Natural killer cell (primary cell): ENCODE results near the gene EIF2B5. TPM values are rescaled to one million over a fixed set of nuclear protein-coding genes. Genes with fewer than 3 reads are reported as not detected.

ENCODE experiments used
- ATAC-seq, 3 donors: fragments of 150-1000 bp in 2 of 3; fragments of 200-7000 bp in 1 of 3; cut with Tn5 transposase; 1 replicate in 1 of 3; 2 replicates in 2 of 3; pipeline ENCODE4 v1.10.0; 2021; ENCODE audit warnings: mild to moderate bottlenecking in 2 of 3, moderate library complexity in 2 of 3
- DNase-seq, 2 donors: peaks; one replicate each; pipeline versions ENCODE4 v3.0.0 to v3.0.0-alpha.2; 2013 to 2021; ENCODE audit warnings: mixed read lengths in 1 of 2
- H3K27ac ChIP-seq: one replicate; pipeline ENCODE4 v1.5.1; 2013; ENCODE audit warnings: mild to moderate bottlenecking, low read length
- H3K27me3 ChIP-seq: one replicate; pipeline ENCODE4 v1.6.1; 2013; ENCODE audit warnings: low read length; ENCODE audit not compliant: control insufficient read depth, insufficient read depth
- H3K36me3 ChIP-seq: one replicate; pipeline ENCODE4 v1.6.1; 2013; ENCODE audit warnings: low read length; ENCODE audit not compliant: control insufficient read depth, insufficient read depth
- H3K4me1 ChIP-seq: one replicate; pipeline ENCODE4 v1.6.1; 2013; ENCODE audit warnings: low read length; ENCODE audit not compliant: control insufficient read depth, insufficient read depth
- H3K4me3 ChIP-seq: one replicate; pipeline ENCODE4 v1.5.1; 2013; ENCODE audit warnings: low read length
- H3K9me3 ChIP-seq: one replicate; pipeline ENCODE4 v1.6.1; 2013; ENCODE audit warnings: low read length; ENCODE audit not compliant: control insufficient read depth, insufficient read depth
- H3K27ac Mint-ChIP-seq, 2 donors: one replicate each; pipeline ENCODE4 v1.8.0; 2022; ENCODE audit warnings: mild to moderate bottlenecking in 2 of 2, mixed read lengths in 2 of 2, moderate library complexity in 1 of 2
- H3K27me3 Mint-ChIP-seq, 2 donors: one replicate each; pipeline ENCODE4 v1.8.0; 2022; ENCODE audit warnings: low read depth in 2 of 2, mixed read lengths in 2 of 2
- H3K36me3 Mint-ChIP-seq: one replicate; pipeline ENCODE4 v1.8.0; 2022; ENCODE audit warnings: mixed read lengths
- H3K4me1 Mint-ChIP-seq, 2 donors: one replicate each; pipeline ENCODE4 v1.8.0; 2022; ENCODE audit warnings: mixed read lengths in 2 of 2
- H3K4me3 Mint-ChIP-seq: one replicate; pipeline ENCODE4 v1.8.0; 2022; ENCODE audit warnings: mild to moderate bottlenecking, moderate library complexity, mixed read lengths
- H3K9me3 Mint-ChIP-seq, 2 donors: one replicate each; pipeline ENCODE4 v1.8.0; 2022; ENCODE audit warnings: mixed read lengths in 2 of 2
- WGBS: methylation state at CpG from one replicate; pipeline ENCODE4 v1.1.7; 2013; ENCODE audit warnings: missing lambda C conversion rate; ENCODE audit not compliant: insufficient coverage; 5-methylcytosine and 5-hydroxymethylcytosine counted together
- intact Hi-C: fragments of 100-400 bp; cut with micrococcal nuclease; formaldehyde crosslinking; loops from one replicate; pipeline ENCODE4 v1.14.2; 2022
- total RNA-seq, 4 donors: library from RNA; stranded (reverse); fragments of 120-200 nt in 1 of 4; gene quantifications; one replicate each; pipeline versions ENCODE4 v1.2.3 to v1.2.4, GENCODE V29; 2013 to 2022
- TF ChIP-seq, protein P1 (sequence below): fragments of 200-600 bp; IDR thresholded peaks from one replicate; pipeline ENCODE4 v1.8.0; 2022; ENCODE audit warnings: antibody characterized with exemption

Gene EIF2B5
- 10 to 100 TPM; 44.5 to 59.4 (median 54.8) TPM for total RNA-seq
- 55.2 TPM for total RNA-seq (2013)

GRCh38 chr3:184135149-184135910, at the start of gene EIF2B5:
EIF2B5 (plus strand) TSS chr3:184135358; CDS start chr3:184135386, 28 bp downstream.
- Histone ChIP-seq H3K36me3 (peaks cover 7% of the 10 kb centered on the region), H3K4me1 (peaks cover 18% of the 10 kb centered on the region), H3K27me3 (no peaks in the 10 kb centered on the region), H3K4me3 (peak within 1 kb of the TSS; percentile 97), H3K27ac (peak within 1 kb of the TSS; percentile 87), H3K9me3 (no peaks in the 10 kb centered on the region)
- DNase-seq (peak; percentile 73 to 94), ATAC-seq (peak; percentile 90 to 94 (median 93))
- Mint-ChIP-seq H3K4me1 (peaks cover 48 to 52% of the 10 kb centered on the region in 2 donors), H3K4me3 (peak within 1 kb of the TSS; percentile 99), H3K27ac (peak within 1 kb of the TSS; percentile 93), H3K36me3 (no peaks in the 10 kb centered on the region), H3K27me3 (no peaks in the 10 kb centered on the region), H3K9me3 (no peaks in the 10 kb centered on the region)
- TF ChIP-seq, protein P1, sequence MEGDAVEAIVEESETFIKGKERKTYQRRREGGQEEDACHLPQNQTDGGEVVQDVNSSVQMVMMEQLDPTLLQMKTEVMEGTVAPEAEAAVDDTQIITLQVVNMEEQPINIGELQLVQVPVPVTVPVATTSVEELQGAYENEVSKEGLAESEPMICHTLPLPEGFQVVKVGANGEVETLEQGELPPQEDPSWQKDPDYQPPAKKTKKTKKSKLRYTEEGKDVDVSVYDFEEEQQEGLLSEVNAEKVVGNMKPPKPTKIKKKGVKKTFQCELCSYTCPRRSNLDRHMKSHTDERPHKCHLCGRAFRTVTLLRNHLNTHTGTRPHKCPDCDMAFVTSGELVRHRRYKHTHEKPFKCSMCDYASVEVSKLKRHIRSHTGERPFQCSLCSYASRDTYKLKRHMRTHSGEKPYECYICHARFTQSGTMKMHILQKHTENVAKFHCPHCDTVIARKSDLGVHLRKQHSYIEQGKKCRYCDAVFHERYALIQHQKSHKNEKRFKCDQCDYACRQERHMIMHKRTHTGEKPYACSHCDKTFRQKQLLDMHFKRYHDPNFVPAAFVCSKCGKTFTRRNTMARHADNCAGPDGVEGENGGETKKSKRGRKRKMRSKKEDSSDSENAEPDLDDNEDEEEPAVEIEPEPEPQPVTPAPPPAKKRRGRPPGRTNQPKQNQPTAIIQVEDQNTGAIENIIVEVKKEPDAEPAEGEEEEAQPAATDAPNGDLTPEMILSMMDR, result no peak
- WGBS, result under 1% methylated on average over 56 of the region's 56 CpGs
- intact Hi-C loops, result loop anchor here (2.0 to 10.0 kb wide), 2 partner anchors 19 to 109 kb away; partner anchors contain the start of genes ALG3, DVL3 and EEF1AKMT4

DNA sequence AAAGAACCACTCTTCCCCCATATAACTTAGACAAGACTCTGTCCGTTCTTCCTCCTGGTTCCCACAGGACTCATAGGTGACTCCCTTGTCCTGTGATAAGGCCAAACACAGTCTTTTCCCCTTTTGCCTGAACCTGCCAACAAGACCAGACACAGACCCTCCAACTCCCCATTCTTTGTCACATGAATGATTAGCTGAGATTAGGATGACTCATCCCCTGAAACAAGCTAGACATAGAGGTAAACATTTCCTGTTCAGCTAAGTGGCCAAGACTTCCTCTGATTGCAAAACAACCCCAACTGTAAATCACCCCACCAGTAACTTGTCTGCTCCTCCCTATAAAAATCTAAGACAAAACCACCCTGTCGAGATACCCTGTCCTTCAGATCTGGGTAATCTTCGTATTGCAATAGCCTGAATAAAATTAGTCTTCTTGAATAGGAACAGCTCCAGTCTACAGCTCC, 49.7 kb upstream of the EIF2B5 start:
- H3K4me3 Mint-ChIP-seq, result no peak overlapping the region
- no peak overlapping the region for H3K27ac Mint-ChIP-seq
- peaks cover 6 to 7% of the 10 kb centered on the region in 2 donors for H3K9me3 Mint-ChIP-seq
- no peaks in the 10 kb centered on the region for H3K36me3 Mint-ChIP-seq
- H3K4me1 Mint-ChIP-seq, result peaks cover 6 to 7% of the 10 kb centered on the region in 2 donors
- ATAC-seq, result peak in 2 of 3 donors; percentile 12 to 35
- H3K9me3 ChIP-seq, result peaks cover 3% of the 10 kb centered on the region
- H3K27me3 ChIP-seq, result no peaks in the 10 kb centered on the region
- no peak overlapping the region for H3K27ac ChIP-seq
- intact Hi-C loops, result no loop called here
- 50% methylated on average over 3 of the region's 3 CpGs for WGBS
- no peaks in the 10 kb centered on the region for H3K36me3 ChIP-seq
- DNase-seq, result no peak
- no peak overlapping the region for H3K4me3 ChIP-seq
- H3K4me1 ChIP-seq, result no peaks in the 10 kb centered on the region
- H3K27me3 Mint-ChIP-seq, result no peaks in the 10 kb centered on the region
- TF ChIP-seq, protein P1, result no peak

GRCh38 chr3:184092199-184092598, 43.0 kb upstream of the EIF2B5 start:
- DNase-seq (no peak), ATAC-seq (no peak)
- Histone ChIP-seq H3K9me3 (peaks cover 6% of the 10 kb centered on the region), H3K36me3 (no peaks in the 10 kb centered on the region), H3K27me3 (peaks cover 4% of the 10 kb centered on the region), H3K27ac (no peak overlapping the region), H3K4me1 (no peaks in the 10 kb centered on the region), H3K4me3 (no peak overlapping the region)
- 91% methylated on average over 3 of the region's 3 CpGs for WGBS
- intact Hi-C loops, result no loop called here
- peaks cover 7% of the 10 kb centered on the region for H3K36me3 Mint-ChIP-seq
- TF ChIP-seq, protein P1, result no peak
- H3K27me3 Mint-ChIP-seq, result peaks cover 0 to 4% of the 10 kb centered on the region in 2 donors
- H3K4me1 Mint-ChIP-seq, result no peaks in the 10 kb centered on the region
- peaks cover 8 to 9% of the 10 kb centered on the region in 2 donors for H3K9me3 Mint-ChIP-seq
- H3K4me3 Mint-ChIP-seq, result no peak overlapping the region
- no peak overlapping the region for H3K27ac Mint-ChIP-seq
